ENCODE measurements around the gene ZNF569.
"Not testable (repeated sequence)": the region's sequence is repeated elsewhere in the genome, so short reads cannot be mapped to it uniquely, and the experiment has no call there.

ZNF569 gene

DNA sequence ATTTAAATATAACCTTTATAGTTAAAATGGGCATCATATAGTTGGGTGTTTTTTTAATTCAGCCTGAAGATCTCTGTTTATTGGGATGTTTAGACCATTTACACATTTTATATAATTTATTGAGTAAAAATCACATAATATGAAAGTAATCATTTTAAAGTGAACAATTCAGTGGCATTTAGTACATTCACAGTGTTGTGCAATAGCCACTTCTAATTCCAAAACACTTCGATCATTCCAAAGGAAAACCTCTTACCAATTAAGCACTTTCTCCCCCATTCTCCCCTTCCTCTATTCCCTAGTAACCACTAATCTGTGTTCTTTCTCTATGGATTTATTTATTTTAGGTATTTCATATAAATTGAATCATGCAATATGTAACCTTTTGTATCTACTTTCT lies 66.2 kb downstream of the ZNF569 start:
- no peak for DNase-seq (ENCODE audit: low read depth)

DNA sequence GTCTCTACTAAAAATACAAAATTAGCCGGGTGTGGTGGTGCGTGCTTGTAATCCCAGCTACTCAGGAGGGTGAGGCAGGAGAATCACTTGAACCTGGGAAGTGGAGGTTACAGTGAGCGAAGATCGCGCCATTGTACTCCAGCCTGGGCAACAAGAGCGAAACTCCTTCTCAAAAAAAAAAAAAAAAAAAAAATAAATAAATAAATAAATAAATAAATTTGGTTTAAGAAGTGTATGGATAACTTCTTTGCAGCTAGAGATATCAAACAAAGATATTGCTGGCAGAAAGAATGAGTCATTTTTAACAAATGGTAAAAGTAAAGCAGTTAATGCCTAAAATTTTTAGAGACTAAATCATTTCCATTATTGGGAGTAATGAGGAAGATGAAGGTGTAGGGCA lies 75.8 kb downstream of the ZNF569 start:
- DNase-seq (ENCODE audit: low read depth): not testable (repeated sequence)

DNA sequence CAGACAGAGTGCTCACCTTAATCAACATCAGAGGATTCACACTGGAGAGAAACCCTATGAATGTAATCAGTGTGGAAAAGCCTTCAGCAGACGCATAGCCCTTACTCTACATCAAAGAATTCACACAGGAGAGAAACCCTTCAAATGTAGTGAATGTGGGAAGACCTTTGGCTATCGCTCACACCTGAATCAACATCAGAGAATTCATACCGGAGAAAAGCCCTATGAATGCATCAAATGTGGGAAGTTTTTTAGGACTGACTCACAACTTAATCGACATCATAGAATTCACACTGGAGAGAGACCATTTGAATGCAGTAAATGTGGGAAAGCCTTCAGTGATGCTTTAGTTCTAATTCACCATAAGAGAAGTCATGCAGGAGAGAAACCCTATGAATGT lies 78.0 kb downstream of the ZNF569 start:
- DNase-seq (ENCODE audit: low read depth): no peak

GRCh38 chr19:37370880-37371661 lies 96.2 kb downstream of the ZNF569 start, which contains the start of gene ZNF527:
ZNF527 (plus strand) TSS chr19:37371099; CDS start chr19:37374199, 3,100 bp downstream.
- peak; percentile 93 for DNase-seq (ENCODE audit: low read depth)

- DNase-seq (ENCODE audit: low read depth): not testable (repeated sequence)
Measured at GRCh38 chr19:37370386-37370879, 96.8 kb downstream of the ZNF569 start.

DNA sequence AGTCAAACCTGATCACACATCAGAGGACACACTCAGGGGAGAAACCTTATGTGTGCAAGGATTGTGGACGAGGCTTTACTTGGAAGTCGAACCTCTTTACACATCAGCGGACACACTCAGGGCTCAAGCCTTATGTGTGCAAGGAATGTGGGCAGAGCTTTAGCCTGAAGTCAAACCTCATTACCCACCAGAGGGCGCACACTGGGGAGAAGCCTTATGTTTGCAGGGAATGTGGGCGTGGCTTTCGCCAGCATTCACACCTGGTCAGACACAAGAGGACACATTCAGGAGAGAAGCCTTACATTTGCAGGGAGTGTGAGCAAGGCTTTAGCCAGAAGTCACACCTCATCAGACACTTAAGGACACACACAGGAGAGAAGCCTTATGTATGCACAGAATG lies 104.5 kb downstream of the ZNF569 start:
- no peak for DNase-seq (ENCODE audit: low read depth)

DNA sequence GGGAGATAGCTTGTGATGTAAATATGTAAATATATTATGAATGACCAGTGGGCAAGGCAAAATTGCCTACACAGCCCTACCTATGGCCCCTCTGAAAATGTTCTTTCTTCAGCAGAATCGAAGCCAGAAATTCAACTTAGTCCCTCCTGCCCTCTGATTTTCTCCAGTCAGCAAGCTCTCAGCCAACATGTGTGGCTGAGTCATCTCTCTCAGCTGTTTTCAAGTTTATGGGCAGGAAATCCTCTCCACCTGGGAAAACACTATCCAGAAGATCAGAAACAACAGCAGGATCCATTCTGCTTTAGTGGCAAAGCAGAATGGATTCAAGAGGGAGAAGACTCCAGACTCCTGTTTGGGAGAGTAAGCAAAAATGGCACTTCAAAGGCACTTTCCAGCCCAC lies 105.2 kb downstream of the ZNF569 start:
- DNase-seq (ENCODE audit: low read depth): no peak

Data from activated gamma-delta T cell treated with anti-CD3 and anti-CD28 coated beads, Interleukin-2, amount 50 U/mL, for 16 hours (primary cell).